ENCODE measurements around the gene FAM120B. TPM values are rescaled to one million over a fixed set of nuclear protein-coding genes. Genes with fewer than 3 reads are reported as not detected.

Gene FAM120B
- total and polyA plus RNA-seq, 8 donors = 5.6 to 18.7 (median 11.7) TPM

DNA sequence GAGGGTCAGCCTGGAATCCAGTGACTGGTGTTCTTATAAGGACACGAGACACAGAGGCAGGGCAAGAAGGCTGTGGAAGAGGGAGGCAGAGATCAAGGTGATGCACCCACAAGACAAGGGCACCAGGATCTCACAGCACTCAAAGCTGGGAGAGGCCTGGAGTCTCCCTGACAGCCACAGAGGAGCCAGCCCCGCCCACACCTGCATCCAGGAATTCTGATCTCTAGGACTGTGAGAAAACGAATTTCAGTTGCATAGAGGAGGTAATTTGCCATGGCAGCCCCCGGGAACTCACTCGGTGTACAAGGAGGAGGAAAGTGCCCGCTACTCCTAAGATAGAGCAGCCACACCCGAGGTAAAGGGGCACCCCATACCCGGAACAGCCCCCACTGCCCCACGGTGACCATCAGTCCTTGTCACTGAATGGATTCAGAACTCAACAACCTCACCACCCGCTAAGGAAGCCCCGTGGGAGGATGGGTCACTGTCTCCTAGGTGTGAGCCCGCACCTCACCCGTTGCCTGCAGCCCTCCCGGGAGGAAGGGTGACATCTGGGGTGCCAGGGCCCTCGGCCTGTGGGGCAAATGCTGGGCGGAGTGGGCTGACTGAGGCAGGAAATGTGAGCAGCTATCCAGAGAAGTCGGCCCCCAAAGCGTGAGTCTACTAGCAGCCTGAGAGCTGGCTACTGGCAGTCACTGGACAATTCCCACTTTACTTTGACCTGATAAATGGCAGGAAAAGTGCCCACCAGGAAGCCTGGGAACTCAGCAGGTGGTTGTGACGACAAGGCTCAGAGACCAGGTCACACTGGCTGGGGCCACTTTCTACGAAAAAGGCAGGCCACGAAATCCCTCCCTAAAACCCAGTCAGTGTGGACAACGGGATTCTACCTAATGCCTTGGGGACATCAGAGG, 38.1 kb upstream of the FAM120B start:
- TF ChIP-seq, protein P1, sequence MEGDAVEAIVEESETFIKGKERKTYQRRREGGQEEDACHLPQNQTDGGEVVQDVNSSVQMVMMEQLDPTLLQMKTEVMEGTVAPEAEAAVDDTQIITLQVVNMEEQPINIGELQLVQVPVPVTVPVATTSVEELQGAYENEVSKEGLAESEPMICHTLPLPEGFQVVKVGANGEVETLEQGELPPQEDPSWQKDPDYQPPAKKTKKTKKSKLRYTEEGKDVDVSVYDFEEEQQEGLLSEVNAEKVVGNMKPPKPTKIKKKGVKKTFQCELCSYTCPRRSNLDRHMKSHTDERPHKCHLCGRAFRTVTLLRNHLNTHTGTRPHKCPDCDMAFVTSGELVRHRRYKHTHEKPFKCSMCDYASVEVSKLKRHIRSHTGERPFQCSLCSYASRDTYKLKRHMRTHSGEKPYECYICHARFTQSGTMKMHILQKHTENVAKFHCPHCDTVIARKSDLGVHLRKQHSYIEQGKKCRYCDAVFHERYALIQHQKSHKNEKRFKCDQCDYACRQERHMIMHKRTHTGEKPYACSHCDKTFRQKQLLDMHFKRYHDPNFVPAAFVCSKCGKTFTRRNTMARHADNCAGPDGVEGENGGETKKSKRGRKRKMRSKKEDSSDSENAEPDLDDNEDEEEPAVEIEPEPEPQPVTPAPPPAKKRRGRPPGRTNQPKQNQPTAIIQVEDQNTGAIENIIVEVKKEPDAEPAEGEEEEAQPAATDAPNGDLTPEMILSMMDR (IDR thresholded peaks at IDR 0.05) = no peak
- H3K27me3 ChIP-seq = no peaks in the 10 kb centered on the region
- peak overlapping the region; percentile 83 to 88 (median 86) for H3K27ac ChIP-seq
- peaks cover 2 to 5% (median 3%) of the 10 kb centered on the region in 3 donors for H3K4me1 ChIP-seq
- no peaks in the 10 kb centered on the region for H3K9me3 ChIP-seq
- H3K4me3 ChIP-seq = peak overlapping the region in 2 of 4 donors; percentile 45 to 53
- FAIRE-seq (no peak), ATAC-seq (peak; percentile 32 to 54 (median 44)), DNase-seq (peak; percentile 78 to 89 (median 84))
- intact Hi-C loops (cut with DNase I) = loop anchor here in 1 of 3 donors (5.0 kb wide), 1 partner anchor 41 kb away; no protein-coding TSS in a partner anchor
- WGBS, 2 donors = 37 to 47% methylated on average over 22 of the region's 22 CpGs
- H3K36me3 ChIP-seq = no peaks in the 10 kb centered on the region

DNA sequence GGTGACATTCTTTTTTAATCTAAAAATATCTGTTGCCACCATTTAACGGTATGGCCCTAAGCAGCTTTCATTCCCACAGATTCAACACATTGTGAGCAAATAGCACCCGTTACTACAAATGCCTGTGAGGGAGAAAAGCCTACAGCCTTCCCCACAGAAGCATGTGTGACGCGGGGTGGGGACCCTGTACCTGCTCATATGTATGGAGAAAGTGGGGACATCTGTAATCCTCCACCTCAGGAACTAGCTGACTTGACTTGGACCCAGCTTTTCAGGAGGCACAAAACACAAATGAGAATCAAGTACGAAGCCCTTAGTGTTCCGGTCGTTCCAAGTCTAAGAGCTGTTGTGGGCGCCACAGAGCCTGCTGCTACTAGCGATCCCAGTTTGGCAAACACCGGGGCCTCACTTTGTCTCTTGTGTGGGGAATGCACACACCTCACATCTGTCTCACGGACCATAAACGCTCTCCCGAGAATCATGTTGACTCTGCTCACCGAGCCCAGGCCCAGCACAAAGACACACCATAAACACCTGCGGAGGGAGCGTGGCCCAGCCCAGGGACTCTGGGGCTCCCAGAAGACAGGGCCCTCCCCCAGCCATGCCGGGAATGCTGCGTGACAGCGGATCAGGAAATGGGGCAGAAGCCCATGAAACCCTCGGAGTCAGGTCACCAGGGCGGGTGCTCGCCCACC, 37.3 kb upstream of the FAM120B start:
- no peaks in the 10 kb centered on the region for H3K9me3 ChIP-seq
- DNase-seq (peak; percentile 75 to 87 (median 81)), FAIRE-seq (no peak), ATAC-seq (peak; percentile 19 to 58 (median 40))
- TF ChIP-seq, protein P1 (IDR thresholded peaks at IDR 0.05) = no peak
- no peaks in the 10 kb centered on the region for H3K27me3 ChIP-seq
- H3K36me3 ChIP-seq = no peaks in the 10 kb centered on the region
- peak overlapping the region; percentile 83 to 88 (median 86) for H3K27ac ChIP-seq
- H3K4me1 ChIP-seq = peaks cover 2 to 5% (median 3%) of the 10 kb centered on the region in 3 donors
- peak overlapping the region in 2 of 4 donors; percentile 45 to 53 for H3K4me3 ChIP-seq
- 40 to 45% methylated on average over 22 of the region's 22 CpGs for WGBS, 2 donors
- intact Hi-C loops (cut with DNase I) = loop anchor here in 1 of 3 donors (5.0 kb wide), 1 partner anchor 42 kb away; no protein-coding TSS in a partner anchor

DNA sequence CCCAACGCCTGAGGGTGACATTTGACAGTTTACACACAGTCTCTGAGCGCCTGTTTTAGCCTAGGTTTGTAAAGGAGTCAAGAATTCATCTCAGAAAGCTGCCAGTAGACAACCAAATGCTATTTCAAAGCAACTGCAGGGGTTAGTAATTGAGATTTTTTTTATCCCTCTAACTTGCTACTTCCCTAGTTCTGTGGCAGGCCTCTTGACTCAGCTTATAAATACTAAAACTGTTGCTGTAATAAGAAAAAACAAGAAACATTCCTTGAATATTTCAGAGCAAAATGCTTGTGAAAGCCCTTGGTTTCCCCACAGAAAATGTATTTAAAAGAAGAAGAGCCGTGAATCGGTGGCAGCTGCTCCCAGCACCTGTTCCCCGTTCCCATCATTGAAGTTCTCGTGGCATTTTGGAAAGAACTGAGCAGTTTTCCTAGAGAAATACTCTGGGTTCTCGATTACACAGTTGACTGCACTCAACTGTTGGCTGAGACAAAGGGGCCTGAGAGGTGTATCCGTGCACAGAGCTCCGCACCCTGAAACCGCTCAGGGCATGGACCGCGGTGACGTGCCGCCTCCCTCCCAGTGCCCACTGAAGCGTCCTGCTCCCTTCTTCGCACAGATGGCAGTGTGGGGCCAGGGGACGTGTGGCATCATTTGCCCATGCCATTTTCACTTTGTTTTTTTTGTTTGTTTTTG, 36.6 kb upstream of the FAM120B start:
- WGBS, 2 donors = 35 to 43% methylated on average over 17 of the region's 17 CpGs
- Histone ChIP-seq H3K9me3 (no peaks in the 10 kb centered on the region), H3K27ac (peak overlapping the region; percentile 83 to 88 (median 86)), H3K4me3 (peak overlapping the region in 3 of 4 donors; percentile 34 to 53 (median 45)), H3K27me3 (no peaks in the 10 kb centered on the region), H3K4me1 (peaks cover 2 to 5% (median 3%) of the 10 kb centered on the region in 3 donors), H3K36me3 (no peaks in the 10 kb centered on the region)
- TF ChIP-seq, protein P1 (IDR thresholded peaks at IDR 0.05) = no peak
- ATAC-seq = no peak
- intact Hi-C loops (cut with DNase I) = loop anchor here in 1 of 3 donors (5.0 kb wide), 1 partner anchor 43 kb away; no protein-coding TSS in a partner anchor
- no peak for FAIRE-seq
- DNase-seq = peak in 2 of 6 donors; percentile 37 to 69

DNA sequence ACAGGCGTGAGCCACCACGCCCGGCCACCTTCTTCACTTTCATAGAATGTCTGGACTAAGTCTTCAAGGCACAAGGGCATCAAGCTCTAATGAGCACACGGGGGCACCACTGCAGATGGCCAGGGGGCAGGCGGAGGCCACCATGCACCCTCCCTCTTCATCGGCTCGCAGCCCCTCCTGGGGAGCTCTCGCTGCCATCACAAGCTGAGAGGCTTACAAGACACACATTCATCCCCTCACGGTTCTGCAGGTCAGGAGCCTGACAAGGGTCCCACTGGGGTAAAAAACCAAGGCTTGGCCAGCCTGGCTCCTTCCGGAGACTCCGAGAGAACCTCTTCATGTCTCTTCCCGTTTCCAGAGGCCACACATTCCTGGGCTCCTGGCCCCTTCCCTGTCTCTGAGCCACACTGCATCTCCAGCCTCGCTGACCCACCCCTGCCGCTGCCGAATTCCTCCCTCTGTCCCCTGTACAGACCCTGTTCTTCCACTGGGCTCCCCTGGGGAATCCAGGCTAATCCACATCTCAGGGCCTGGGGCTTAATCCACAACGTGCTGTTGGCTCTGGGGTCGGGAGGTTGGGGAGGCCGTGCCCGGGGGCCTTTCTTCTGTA, 35.5 kb upstream of the FAM120B start:
- FAIRE-seq (no peak), ATAC-seq (no peak)

More for the DNA sequence above, 35.5 kb upstream of the FAM120B start:
- H3K4me3 ChIP-seq = peak overlapping the region in 3 of 4 donors; percentile 34 to 53 (median 45)
- DNase-seq = peak in 2 of 6 donors; percentile 24 to 57
- H3K9me3 ChIP-seq = no peaks in the 10 kb centered on the region
- no peaks in the 10 kb centered on the region for H3K36me3 ChIP-seq
- H3K27me3 ChIP-seq = no peaks in the 10 kb centered on the region
- intact Hi-C loops (cut with DNase I) = no loop called here
- 56 to 66% methylated on average over 19 of the region's 19 CpGs for WGBS, 2 donors
- peaks cover 2 to 5% (median 2%) of the 10 kb centered on the region in 3 donors for H3K4me1 ChIP-seq
- TF ChIP-seq, protein P1 (IDR thresholded peaks at IDR 0.05) = no peak
- H3K27ac ChIP-seq = peak overlapping the region in 3 of 4 donors; percentile 45 to 88 (median 86)
